Activated CD4-positive, CD25-positive, alpha-beta regulatory T cell (primary cell): Measurements from ENCODE around the gene FURIN.
"Not testable (repeated sequence)": the region's sequence is repeated elsewhere in the genome, so short reads cannot be mapped to it uniquely, and the experiment has no call there.

Experiments
- DNase-seq, 4 experiments: peaks; one replicate each; lab custom pipeline; 2025; lab: John Stamatoyannopoulos, UW

FURIN gene

GRCh38 chr15:90844696-90845095 lies 23.7 kb upstream of the FURIN start:
- no peak for DNase-seq

DNA sequence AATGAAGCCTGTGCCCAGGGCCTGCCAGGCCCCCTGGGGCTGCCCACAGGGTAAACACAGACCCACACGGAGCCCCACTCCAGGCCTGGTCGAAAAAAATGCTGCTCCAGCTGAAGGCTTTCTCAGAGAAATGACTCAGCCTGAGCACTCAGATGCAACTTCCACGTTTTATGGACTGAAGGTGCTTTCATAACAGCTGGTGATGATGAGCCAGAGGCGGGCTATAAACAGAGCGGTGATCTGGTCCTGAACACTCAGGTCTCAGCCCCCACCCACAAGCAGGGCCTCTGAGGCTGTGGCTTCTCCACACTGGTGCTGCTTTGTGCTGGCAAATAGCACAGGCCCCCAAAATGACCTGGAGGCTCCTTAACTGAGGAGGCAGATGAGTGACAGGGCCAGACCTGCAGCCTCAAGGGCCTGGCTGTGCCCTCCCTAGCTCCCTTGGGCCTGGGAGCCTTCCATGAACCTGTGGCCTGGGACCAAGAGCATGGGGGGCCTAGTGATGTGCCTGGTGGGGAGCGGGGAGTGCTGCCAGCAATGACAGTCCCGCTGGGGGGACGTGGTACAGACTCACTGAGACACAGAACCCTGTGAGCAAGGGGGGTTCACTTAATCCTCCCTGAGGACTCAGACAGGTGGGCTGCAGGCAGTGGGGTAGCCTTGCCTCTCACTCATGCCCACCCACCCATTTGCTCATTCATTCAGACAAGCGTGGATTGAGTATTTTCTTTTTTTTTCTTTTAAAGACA lies 23.0 kb upstream of the FURIN start:
- DNase-seq = no peak

- DNase-seq = not testable (repeated sequence)
Measured at GRCh38 chr15:90849424-90849823, 19.0 kb upstream of the FURIN start.

DNA sequence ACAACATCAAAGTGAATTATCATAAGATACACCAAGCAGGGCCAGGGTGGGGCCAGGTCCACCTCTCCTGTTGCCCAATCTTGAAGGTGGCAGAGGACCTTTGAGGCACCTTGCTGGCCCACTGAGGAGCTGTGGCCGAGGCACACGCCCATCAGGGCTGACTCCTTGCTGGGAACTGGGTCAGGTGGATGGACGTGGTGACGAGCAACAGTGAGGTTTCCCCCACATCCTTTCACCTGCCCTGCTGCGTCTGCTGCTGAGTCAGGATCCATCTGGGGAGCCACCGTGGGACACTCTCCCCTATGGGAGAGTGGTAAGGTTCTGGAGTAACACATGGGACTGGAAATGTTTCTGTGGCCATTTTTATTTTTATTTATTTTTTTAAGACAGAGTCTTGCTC lies 17.3 kb upstream of the FURIN start:
- DNase-seq = no peak

DNA sequence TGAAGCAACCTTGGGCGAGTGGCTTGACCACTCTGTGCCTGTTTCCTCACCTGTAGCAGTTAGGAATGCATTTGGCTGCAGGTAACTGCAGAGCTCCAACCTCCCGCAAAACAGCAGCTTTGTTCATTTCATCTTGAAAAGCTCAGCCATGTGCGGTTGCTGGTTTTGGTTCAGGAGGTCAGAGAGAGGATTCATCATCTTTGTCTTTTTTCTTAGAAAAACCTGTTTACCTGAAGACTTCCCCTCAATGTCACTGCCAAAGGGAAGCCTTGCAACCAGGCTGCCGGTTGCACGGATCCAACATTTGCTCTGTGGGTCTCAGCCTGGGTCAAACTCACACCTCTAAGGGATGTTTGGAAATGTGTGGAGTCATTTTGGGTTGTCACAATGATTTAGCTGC lies 16.4 kb upstream of the FURIN start:
- no peak for DNase-seq

GRCh38 chr15:90855139-90855538 lies 13.2 kb upstream of the FURIN start:
- DNase-seq = no peak

- DNase-seq = no peak
Measured at GRCh38 chr15:90857337-90857736, 11.1 kb upstream of the FURIN start.

DNA sequence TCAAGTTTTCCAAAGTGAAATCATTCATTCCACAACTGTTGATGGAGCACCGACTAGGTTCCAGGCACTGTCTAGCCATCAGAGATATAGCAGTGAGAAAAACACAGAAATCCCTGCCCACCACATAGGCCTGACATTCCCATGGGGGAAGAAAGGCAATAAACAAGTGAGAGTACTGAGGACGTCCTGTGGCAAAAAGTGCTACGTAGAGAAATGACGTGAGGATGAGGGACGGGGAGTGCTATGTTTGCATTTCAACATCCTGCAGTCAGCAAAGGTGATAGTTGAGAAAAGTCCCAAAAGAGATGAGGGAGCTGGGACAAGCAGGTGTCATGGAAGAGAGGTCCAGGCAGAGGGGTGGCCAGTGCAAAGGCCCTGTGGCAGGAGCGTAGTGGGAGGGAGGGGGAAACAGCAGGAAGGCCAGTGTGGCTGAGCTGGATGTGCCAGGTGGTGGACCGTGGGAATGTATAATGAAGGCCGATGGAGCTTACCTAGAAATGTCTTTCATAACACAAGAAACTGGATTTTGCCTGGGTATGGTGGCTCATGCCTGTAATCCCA lies 10.4 kb upstream of the FURIN start:
- DNase-seq = no peak

GRCh38 chr15:90859234-90860131 lies 8.9 kb upstream of the FURIN start:
- no peak for DNase-seq

- no peak for DNase-seq
Measured at GRCh38 chr15:90860450-90860849, 7.9 kb upstream of the FURIN start.

DNA sequence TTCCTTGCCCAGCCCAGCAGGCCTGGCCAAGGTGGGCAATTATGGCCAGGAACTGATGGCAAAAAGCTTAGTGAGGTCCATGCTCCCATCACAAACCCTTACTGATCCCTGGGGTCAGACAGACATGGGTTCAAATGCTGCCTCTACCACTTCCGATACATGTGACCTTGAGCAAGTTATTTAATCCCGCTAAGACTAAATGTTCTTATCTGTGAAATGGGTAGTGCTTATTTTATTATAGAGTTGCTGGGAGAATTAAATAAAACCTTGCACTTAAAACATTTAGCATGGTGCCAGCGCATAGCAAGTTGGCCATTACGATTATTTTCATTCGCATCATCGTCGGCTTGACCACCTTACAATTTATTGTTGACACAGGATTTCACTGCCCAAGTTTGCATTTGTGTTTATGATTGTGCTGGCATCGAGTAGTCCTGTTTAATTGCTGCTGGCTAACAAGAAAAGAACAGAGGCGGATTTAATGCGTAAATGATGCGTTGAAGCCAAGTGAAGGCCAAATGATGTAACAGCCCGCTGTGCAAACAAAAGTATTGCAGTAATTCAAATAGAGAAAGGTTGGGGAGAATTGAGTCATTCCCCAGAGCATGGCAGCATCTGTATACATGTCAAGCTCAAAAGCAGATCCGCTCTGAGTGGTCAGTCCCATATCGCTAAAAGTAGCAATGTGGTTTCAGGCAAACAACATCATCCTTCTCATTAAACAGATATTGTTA lies 7.3 kb upstream of the FURIN start:
- no peak for DNase-seq

DNA sequence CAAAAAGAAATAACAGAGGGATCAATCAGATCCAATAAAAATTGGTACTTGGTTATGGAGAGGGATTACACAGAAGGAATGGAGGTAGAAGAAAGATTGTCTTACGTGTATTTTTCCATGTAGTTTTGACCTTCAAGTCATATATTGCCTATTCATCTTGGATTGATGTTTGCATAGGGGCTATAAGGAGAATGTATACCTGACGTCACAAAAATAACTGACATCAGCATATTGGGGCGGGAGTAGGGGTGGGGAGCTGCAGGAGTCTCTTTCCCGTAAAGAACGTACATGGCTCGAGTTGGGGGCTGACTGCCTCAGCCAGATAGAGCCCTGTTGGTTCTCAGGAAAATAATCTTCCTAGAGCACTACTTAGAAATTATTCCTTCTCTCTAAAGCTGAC lies 5.9 kb upstream of the FURIN start:
- no peak for DNase-seq

DNA sequence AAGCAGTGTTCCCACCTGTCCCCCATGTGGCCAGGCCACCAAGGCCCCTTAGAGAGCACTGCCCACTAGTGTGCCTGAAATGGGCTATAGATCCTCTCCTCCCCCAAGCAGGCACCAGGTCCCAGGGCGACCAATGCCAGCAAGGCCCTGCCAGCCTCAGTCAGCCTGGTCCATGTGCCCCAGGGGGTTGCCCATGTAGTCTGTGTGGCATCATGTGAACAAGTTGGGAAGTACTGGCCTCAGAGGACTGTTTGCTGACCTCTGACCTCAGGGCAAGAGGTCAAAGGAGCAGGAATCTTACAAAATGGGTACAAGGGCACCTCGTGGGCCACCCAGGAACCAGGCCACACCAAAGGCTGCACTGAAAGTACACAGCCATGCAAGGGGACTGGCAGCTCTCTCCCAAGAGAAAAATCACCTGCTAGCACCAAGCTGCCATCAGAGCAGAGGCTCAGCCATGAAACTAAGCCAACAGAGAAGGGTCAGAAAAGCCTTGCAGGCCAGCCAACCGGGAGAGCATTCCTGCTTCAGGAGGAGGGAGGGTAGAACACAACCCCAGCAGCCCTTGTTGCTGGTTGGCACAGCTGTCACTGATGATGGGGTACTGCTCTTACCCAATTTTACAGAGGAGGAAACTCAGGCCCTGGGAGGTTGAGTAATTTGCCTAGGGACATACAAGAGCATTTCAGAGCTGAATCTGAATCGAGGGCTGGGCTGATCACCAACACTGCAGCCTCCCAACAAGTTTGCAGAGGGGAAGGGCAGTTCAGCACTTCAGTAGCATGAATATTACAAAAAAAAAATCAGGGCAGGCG lies 5.2 kb upstream of the FURIN start:
- no peak for DNase-seq

DNA sequence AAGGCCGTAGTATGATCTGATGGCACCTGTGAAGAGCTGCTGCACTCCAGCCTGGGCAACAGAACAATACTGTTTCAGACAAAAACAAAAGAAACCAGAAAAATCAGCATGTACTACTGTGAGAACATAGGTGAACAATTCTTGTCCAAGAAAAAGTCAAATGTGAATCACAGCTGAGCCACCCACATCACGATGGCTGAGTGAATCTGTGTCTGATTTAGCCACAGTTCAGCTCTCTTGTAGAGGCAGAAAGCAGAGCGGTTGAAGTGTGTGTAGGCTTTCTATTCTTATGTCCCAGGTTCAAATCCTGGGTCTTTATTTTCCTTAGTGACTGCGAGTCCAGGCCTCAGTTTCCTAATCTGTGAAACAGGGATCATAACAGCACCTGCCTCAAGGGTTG lies 4.4 kb upstream of the FURIN start:
- no peak for DNase-seq

GRCh38 chr15:90864507-90864906 lies 3.9 kb upstream of the FURIN start:
- DNase-seq = no peak

DNA sequence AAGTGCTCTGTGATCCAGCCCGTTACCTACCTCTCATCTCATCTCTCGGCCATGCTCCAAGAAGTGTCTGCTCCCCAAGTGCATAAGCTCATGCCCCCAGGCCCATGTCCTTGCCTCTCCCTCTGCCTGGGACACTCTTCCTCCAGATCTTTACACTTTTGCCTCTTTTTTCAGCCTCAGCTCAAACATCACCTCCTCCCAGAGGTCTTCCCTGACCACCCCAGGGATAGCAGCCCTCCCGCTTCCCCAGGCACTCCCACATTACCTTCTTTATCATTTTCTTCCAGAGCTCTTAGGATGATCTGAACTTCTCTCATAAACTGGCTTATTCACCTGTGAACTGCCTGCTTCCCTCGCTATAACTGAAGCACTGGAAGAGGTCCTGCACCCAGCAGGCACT lies 2.7 kb upstream of the FURIN start:
- no peak for DNase-seq

GRCh38 chr15:90866161-90866715 lies 2.1 kb upstream of the FURIN start:
- no peak for DNase-seq

DNA sequence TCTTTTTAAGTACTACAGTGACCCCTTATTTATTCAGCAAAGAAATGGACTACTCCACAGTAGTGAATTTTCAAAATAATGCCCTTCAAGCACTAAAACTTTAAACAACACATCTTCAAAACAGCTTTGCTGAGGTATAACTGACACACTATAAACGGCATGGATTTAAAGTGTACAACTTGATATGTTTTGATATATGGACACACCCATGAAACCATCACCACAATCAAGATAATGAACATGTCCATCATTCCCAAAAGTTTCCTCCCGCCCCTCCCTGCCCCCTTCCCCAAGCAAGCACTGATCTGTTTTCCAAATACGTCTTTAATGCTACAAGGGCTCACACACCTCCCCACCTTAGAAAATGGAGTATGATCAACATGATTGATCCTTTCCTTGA lies 1.6 kb upstream of the FURIN start:
- DNase-seq = no peak

GRCh38 chr15:90869140-90869541 lies 753 bp downstream of the FURIN start:
- no peak for DNase-seq

GRCh38 chr15:90869601-90870353 lies 1.4 kb downstream of the FURIN start:
- no peak for DNase-seq
